ENCODE measurements around the gene ZNF780B.
A peak's percentile ranks its signal among the peaks of the same experiment; 100 is the strongest.

The ZNF780B gene

GRCh38 chr19:40055832-40056504, at the start of gene ZNF780B:
Gene ZNF780B (minus strand): TSS chr19:40056231. CDS start chr19:40050332, 5,899 bp downstream.
- DNase-seq: peak in 57 of 58 donors; percentile 13 to 88 (median 58)

DNA sequence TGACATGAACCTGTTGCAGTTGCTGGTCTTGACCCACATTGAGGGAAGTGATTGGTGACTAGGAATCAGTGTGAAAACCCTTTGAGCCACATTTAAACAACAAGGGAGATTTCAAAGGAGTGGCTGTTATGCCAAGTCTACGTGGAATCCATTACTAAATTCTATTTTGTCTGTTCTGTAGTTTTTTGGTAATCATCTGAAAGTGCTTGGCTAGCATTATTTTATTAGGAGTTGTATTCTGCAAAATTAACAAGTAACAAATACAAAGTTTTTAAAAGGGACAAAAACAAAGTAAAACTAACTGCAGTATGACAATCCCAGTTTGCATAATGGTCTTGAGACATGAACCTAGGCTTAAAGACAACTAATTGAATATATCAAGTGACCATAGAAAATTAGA, 48.7 kb upstream of the ZNF780B start:
- DNase-seq: no peak

DNA sequence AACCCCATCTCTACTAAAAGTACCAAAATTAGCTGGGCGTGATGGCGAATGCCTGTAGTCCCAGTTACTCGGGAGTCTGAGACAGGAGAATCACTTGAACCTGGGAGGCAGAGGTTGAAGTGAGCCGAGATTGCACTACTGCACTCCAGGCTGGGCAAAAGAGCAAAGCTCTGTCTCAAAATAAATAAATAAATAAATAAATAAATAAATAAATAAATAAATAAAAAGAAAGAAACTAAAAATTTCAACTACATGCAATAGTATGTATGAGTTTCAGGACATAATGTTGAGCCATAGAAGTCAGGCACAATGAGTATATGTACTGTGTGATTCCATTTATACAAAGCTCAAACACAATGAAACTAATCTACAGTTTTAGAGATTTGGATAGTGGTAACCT, 47.6 kb upstream of the ZNF780B start:
- no peak for DNase-seq

GRCh38 chr19:40101813-40102212, 45.8 kb upstream of the ZNF780B start:
- no peak for DNase-seq

DNA sequence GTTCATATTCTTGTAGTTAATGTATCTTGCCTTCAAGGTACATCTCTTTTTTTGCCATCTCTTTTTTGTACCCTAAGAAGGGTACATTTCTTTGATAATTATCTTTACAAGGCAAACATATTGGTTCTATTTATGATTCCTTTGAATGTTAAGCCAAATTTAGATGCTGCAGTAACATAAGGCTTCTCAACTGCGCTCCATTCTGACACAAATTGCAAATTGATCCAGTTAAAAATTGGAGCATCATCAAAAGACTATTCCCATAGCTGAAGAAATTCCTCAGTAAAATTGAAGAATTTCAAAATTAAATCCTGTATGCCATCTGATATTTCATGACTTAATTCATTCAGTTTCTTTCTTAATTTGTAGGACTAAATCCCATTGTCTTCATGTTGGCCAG, 37.4 kb upstream of the ZNF780B start:
- no peak for DNase-seq

GRCh38 chr19:40091205-40092129, 35.4 kb upstream of the ZNF780B start:
- DNase-seq: no peak

DNA sequence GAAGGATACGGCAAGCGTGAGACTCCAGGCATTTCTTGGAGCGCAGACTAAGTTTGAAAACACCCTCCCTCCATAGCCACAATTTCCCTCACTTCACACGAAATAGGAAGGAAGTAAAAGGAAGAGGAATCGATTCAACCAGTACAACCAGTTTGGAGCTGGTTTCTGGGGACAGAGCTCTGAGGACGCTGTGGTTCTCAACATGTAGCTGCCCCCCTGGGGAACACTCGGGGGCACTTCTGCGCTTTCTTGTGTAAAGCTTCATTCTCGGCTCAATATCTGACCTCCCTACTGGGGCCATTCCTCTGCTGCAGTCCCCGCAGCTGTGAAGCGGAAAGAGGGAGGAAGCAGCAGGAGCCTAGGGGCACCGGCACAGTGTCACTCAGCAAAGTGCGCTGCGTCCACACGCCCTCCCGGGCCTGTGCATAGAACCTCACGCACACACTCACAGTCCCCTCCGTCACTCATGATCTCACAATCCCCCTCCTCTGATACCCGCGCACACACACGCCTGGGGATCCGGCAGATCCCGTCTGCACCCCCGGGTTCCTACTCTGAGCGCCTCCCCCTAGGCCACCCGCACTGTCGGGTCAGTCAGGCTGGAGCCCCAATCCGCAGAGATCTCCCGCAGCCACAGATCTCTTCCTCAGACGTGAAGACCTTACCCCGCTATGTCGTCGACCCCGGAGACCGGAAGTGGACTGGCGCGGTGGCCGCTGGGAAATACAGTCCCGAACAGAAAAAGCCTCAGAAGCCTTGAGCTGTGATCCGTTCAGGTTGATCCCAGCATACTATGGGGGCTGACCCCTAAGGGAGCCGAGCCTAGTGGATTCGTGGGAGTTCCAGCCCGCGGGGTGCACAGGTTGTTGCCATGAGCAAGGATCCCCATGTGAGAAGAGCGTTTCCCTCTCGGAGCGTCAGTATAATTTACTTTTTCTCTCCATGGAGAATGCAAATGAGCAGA, 34.5 kb upstream of the ZNF780B start, which contains the start of gene ZNF780A:
Gene ZNF780A (minus strand): TSS at position 703 of the 964 bp plus-strand sequence. CDS start 6,190 bp downstream, outside the sequence.
- peak in 57 of 58 donors; percentile 22 to 90 (median 74) for DNase-seq

GRCh38 chr19:40089462-40089861, 33.4 kb upstream of the ZNF780B start:
- DNase-seq: peak in 2 of 58 donors; percentile 0 to 4

DNA sequence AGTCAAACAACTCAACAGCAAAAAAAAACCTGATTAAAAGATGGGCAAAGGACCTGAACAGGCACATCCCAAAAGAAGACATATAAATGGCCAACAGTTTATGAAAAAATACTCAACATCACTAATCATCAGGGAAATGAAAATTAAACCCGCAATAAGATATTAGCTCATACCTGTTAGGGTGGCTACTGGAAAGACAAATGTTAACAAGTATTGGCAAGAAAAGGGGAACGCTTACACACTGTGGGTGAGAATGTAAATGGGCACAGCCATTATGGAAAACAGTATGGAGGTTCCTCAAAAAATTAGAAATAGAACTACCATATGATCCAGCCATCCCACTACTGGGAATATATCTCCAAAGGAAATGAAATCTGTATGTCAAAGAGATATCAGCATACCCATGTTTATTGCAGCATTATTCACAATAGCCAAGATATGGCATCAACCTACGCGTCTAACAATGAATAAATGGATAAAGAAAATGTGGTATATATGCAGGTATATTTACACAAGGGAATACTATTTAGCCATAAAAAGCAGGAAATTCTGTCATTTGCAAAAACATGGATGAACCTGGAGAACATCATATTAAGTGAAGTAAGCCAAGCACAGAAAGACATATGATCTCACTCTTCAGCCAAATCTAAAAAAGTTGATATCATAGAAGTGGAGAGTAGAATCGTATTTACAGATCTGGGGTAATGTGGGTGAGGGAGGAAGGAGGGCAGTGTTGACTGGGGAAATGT, 32.4 kb upstream of the ZNF780B start:
- DNase-seq: no peak

GRCh38 chr19:40084948-40085347, 28.9 kb upstream of the ZNF780B start:
- DNase-seq: no peak

- DNase-seq: no peak
These were observed 25.4 kb upstream of the ZNF780B start for GRCh38 chr19:40081411-40081810.

GRCh38 chr19:40080289-40080688, 24.3 kb upstream of the ZNF780B start:
- DNase-seq: no peak

DNA sequence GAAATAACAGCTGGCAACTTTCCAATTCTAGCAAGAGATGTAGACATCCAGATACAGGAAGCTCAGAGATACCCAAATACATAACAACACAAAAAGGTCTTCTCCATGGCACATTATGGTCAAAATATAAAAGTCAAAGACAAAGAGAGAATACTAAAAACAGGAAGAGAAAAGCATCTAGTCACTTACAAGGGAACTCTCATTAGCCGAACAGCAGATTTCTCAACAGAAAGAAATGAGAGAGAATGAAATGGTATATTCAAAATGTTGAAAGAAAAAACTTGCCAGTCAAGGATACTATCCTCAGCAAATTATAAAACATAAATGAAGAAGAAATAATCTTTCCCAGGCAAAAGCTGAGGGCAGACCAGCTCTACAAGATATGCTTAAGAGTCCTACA, 22.3 kb upstream of the ZNF780B start:
- no peak for DNase-seq

GRCh38 chr19:40070058-40070457, 14.0 kb upstream of the ZNF780B start:
- no peak for DNase-seq

DNA sequence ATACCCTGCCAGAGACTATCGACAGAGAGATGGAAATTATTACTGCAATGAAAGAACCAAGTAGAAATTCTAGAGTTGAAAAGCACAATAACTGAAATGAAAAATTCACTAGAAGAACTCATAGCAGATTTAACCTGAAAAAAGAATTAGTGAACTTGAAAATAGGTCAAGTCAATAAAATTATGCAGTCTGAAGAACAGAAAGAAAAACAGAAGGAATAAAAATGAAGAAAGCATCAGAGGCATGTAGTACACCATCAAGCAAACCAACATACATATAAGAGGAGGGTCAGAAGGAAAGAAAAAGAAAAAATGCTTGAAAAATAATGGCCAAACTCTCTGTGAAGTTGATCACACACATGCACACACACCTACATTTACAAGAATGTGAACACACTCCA, 3.6 kb upstream of the ZNF780B start:
- DNase-seq: no peak

DNA sequence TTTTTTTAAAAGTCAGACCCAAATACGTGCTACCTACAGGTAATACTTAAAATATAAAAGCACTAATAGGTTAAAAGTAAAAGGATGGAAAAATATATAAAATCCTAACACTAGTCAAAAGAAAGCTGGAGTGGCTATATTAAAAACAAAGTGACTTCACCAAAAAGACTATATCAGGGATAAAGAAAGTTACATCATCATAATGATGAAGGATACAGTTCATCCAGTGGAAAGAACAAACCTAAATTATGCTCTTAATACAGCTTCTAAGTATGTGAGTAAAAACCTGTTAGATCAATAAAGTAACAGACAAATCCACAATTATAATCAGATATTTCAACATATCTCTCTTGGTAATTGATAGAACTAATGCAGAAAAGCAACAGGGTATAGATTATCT, 1.1 kb upstream of the ZNF780B start:
- DNase-seq: no peak

DNA sequence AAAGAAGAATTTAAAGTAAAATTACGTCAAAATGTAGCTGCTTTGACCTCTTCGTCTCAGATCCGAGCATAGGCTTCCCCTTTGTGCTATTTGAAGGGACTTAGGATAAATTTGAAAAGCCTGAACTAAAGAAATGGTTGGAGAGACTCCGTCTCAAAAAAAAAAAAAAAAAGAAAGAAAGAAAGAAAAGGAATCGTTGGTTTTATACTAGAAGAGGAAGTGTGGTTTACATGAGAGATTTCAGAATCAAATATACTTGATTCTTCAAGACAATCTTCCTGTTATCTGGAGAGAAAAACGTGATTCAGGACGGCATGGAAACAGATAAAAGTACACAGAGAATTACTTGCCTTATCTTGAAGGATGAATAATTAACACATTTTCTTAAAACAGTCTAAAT, 474 bp upstream of the ZNF780B start:
- DNase-seq: no peak

DNA sequence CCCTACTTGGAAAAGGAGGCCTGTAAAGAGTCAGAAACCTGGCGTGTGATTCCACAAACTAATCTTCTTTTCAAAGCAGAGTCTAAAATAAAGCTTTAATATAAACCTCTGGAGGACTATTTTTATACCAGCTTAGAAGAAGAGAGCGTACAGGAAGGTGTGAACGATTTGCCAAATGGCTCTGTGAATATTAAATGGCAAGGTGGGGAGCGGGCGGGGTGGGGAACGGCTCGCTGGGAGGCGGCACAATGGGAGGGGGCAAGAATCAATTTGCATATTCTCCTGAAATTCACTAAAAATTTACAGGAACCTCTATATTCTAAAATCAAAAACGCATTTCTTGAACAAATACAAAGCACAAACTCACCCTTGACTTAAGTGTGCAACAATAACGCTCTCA, 982 bp downstream of the ZNF780B start:
- DNase-seq: no peak

DNA sequence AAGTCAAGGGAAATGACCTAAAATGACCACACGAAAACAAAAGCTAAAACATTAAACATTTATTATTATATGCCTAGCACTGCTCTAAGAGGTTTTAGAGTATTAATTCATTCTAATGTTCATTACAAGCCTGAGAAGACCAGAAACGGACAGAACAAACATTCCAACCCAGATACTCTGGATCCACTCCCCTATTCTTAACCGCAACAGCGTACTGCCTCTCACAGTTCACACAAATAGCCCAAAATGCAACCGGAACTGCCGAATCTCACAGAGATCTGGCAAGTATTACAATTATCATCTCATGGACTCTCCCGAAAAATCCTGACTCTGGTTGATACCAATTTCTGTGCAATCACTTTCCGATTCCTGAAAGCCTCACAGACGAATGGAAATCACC, 1.4 kb downstream of the ZNF780B start:
- DNase-seq: no peak

GRCh38 chr19:40053491-40053890, 2.5 kb downstream of the ZNF780B start:
- no peak for DNase-seq

All from anterior cingulate cortex (tissue), 58 donors.